BLaER1 treated with 17β-estradiol and CSF1 and Interleukin-3, amounts not matched to agents 10 nM and 100 nM (cell line): ENCODE measurements around the gene TMEM127.
"Not testable (repeated sequence)": the region's sequence is repeated elsewhere in the genome, so short reads cannot be mapped to it uniquely, and the experiment has no call there.

Experiments used
- H3K27ac ChIP-seq, 11 experiments: shearing (Covaris generic); formaldehyde crosslinking; 2 replicates each; pipeline ENCODE4 v1.8.1; 2022
- H3K27me3 ChIP-seq, 11 experiments: shearing (Covaris generic); formaldehyde crosslinking; 2 replicates each; pipeline ENCODE4 v1.8.1; 2022
- H3K36me3 ChIP-seq, 11 experiments: shearing (Covaris generic); formaldehyde crosslinking; 2 replicates each; pipeline ENCODE4 v1.8.1; 2022
- H3K4me1 ChIP-seq, 10 experiments: shearing (Covaris generic); formaldehyde crosslinking; 2 replicates each; pipeline ENCODE4 v1.8.1; 2022
- H3K4me2 ChIP-seq, 11 experiments: shearing (Covaris generic); formaldehyde crosslinking; 2 replicates each; pipeline ENCODE4 v1.8.1; 2022
- H3K4me3 ChIP-seq, 10 experiments: shearing (Covaris generic); formaldehyde crosslinking; 2 replicates each; pipeline ENCODE4 v1.8.1; 2022
- H3K9ac ChIP-seq, 11 experiments: shearing (Covaris generic); formaldehyde crosslinking; 2 replicates each; pipeline ENCODE4 v1.8.1; 2022
- H3K9me3 ChIP-seq, 11 experiments: shearing (Covaris generic); formaldehyde crosslinking; replicated peaks in 1 of 11; 2 replicates each; pipeline ENCODE4 v1.8.1; 2022
- H4K20me1 ChIP-seq, 11 experiments: shearing (Covaris generic); formaldehyde crosslinking; 2 replicates each; pipeline ENCODE4 v1.8.1; 2022
- Cebpa-rat ChIP-seq, 11 experiments: shearing (Covaris generic); IDR thresholded peaks; 2 replicates each; pipeline ENCODE4 v1.8.1; 2022

TMEM127 gene

GRCh38 chr2:96259497-96259921 is 6.3 kb downstream of the TMEM127 start:
- peak overlapping the region; percentile 7 to 75 (median 60); a peak in 20 of 22 replicates for H3K9ac ChIP-seq
- H3K4me2 ChIP-seq, result peak overlapping the region; percentile 32 to 95 (median 88)
- TF ChIP-seq Cebpa-rat (IDR thresholded peaks at IDR 0.05), result no peak

GRCh38 chr2:96258166-96259022 is 7.4 kb downstream of the TMEM127 start:
- Histone ChIP-seq H3K27me3 (no peaks in the 10 kb centered on the region), H3K9me3 (no peaks in the 10 kb centered on the region), H3K4me1 (peaks cover 60 to 95% (median 82%) of the 10 kb centered on the region in 10 experiments), H3K9ac (peak overlapping the region; percentile 10 to 77 (median 63); a peak in 17 of 22 replicates), H3K4me3 (peak overlapping the region in 5 of 10 experiments; percentile 9 to 41 (median 14); a peak in 7 of 20 replicates), H4K20me1 (peaks cover 5 to 96% (median 39%) of the 10 kb centered on the region in 11 experiments; a peak in 20 of 22 replicates), H3K27ac (peak overlapping the region in 9 of 11 experiments; percentile 67 to 90 (median 84); a peak in 18 of 22 replicates), H3K36me3 (peaks cover 64 to 83% (median 74%) of the 10 kb centered on the region in 11 experiments), H3K4me2 (peak overlapping the region; percentile 66 to 95 (median 88))
- no peak for TF ChIP-seq Cebpa-rat (IDR thresholded peaks at IDR 0.05)

More at GRCh38 chr2:96259497-96259921, 6.3 kb downstream of the TMEM127 start:
- Histone ChIP-seq H3K27me3 (no peaks in the 10 kb centered on the region), H3K9me3 (no peaks in the 10 kb centered on the region), H3K4me1 (peaks cover 72 to 100% (median 89%) of the 10 kb centered on the region in 10 experiments), H3K27ac (peak overlapping the region in 10 of 11 experiments; percentile 19 to 90 (median 76); a peak in 19 of 22 replicates), H3K36me3 (peaks cover 61 to 82% (median 74%) of the 10 kb centered on the region in 11 experiments), H4K20me1 (peaks cover 16 to 99% (median 47%) of the 10 kb centered on the region in 11 experiments; a peak in 20 of 22 replicates), H3K4me3 (peak overlapping the region in 2 of 10 experiments; percentile 34 to 39; a peak in 4 of 20 replicates)

- Histone ChIP-seq H3K36me3 (peaks cover 66 to 83% (median 74%) of the 10 kb centered on the region in 11 experiments), H3K4me2 (peak overlapping the region; percentile 66 to 95 (median 88)), H3K4me1 (peaks cover 60 to 88% (median 78%) of the 10 kb centered on the region in 10 experiments), H4K20me1 (peaks cover 0 to 89% (median 38%) of the 10 kb centered on the region in 11 experiments; a peak in 20 of 22 replicates), H3K4me3 (peak overlapping the region in 5 of 10 experiments; percentile 9 to 48 (median 22); a peak in 6 of 20 replicates), H3K27ac (peak overlapping the region in 9 of 11 experiments; percentile 67 to 90 (median 84); a peak in 18 of 22 replicates), H3K9ac (peak overlapping the region; percentile 10 to 77 (median 67); a peak in 18 of 22 replicates)
- H3K27me3 ChIP-seq, H3K9me3 ChIP-seq: not testable (repeated sequence)
Measured at GRCh38 chr2:96257744-96258143, 8.1 kb downstream of the TMEM127 start.

- H3K9ac ChIP-seq, result peak overlapping the region; percentile 41 to 77 (median 68)
- H3K4me3 ChIP-seq, result peak overlapping the region in 5 of 10 experiments; percentile 8 to 48 (median 38); a peak in 8 of 20 replicates
- peaks cover 60 to 88% (median 78%) of the 10 kb centered on the region in 10 experiments for H3K4me1 ChIP-seq
- H4K20me1 ChIP-seq, result peaks cover 0 to 78% (median 33%) of the 10 kb centered on the region in 11 experiments; a peak in 20 of 22 replicates
- peak overlapping the region; percentile 66 to 95 (median 88) for H3K4me2 ChIP-seq
- H3K27ac ChIP-seq, result peak overlapping the region; percentile 47 to 90 (median 80)
- TF ChIP-seq Cebpa-rat (IDR thresholded peaks at IDR 0.05), result no peak
- no peaks in the 10 kb centered on the region for H3K27me3 ChIP-seq
- no peaks in the 10 kb centered on the region for H3K9me3 ChIP-seq
- H3K36me3 ChIP-seq, result peaks cover 67 to 83% (median 74%) of the 10 kb centered on the region in 11 experiments
Measured at GRCh38 chr2:96256611-96257113, 9.1 kb downstream of the TMEM127 start.

- no peak for TF ChIP-seq Cebpa-rat (IDR thresholded peaks at IDR 0.05)
- Histone ChIP-seq H3K27ac (peak overlapping the region in 6 of 11 experiments; percentile 12 to 50 (median 33); a peak in 10 of 22 replicates), H3K4me3 (no peak overlapping the region), H3K4me2 (peak overlapping the region in 7 of 11 experiments; percentile 7 to 95 (median 88); a peak in 13 of 22 replicates), H4K20me1 (peaks cover 0 to 58% (median 14%) of the 10 kb centered on the region in 11 experiments; a peak in 13 of 22 replicates), H3K36me3 (peaks cover 75 to 87% (median 82%) of the 10 kb centered on the region in 11 experiments), H3K27me3 (no peaks in the 10 kb centered on the region), H3K9ac (peak overlapping the region in 8 of 11 experiments; percentile 6 to 46 (median 24); a peak in 8 of 22 replicates), H3K9me3 (no peaks in the 10 kb centered on the region), H3K4me1 (peaks cover 51 to 88% (median 72%) of the 10 kb centered on the region in 10 experiments)
Measured at GRCh38 chr2:96254571-96254970, 11.2 kb downstream of the TMEM127 start.

GRCh38 chr2:96253006-96253405 is 12.8 kb downstream of the TMEM127 start:
- H3K4me1 ChIP-seq, result peaks cover 36 to 81% (median 57%) of the 10 kb centered on the region in 10 experiments
- no peak overlapping the region for H3K4me2 ChIP-seq
- TF ChIP-seq Cebpa-rat (IDR thresholded peaks at IDR 0.05), result no peak
- H3K4me3 ChIP-seq, result no peak overlapping the region
- H3K9ac ChIP-seq, result peak overlapping the region in 2 of 11 experiments; percentile 1 to 26; a peak in 1 of 22 replicates
- H3K27ac ChIP-seq, result no peak overlapping the region
- peaks cover 66 to 75% (median 69%) of the 10 kb centered on the region in 11 experiments for H3K36me3 ChIP-seq
- H3K9me3 ChIP-seq, result no peaks in the 10 kb centered on the region
- peaks cover 0 to 42% (median 7%) of the 10 kb centered on the region in 11 experiments; a peak in 9 of 22 replicates for H4K20me1 ChIP-seq
- H3K27me3 ChIP-seq, result no peaks in the 10 kb centered on the region

- Histone ChIP-seq H3K9me3 (no peaks in the 10 kb centered on the region), H4K20me1 (peaks cover 0 to 37% (median 5%) of the 10 kb centered on the region in 11 experiments; a peak in 8 of 22 replicates), H3K4me2 (0 out of 22 replicates have a peak overlapping the region, but pooled peaks of 2 of the 11 experiments have one; percentile 18 to 58), H3K9ac (peak overlapping the region in 2 of 11 experiments; percentile 1 to 12; a peak in 1 of 22 replicates), H3K27me3 (no peaks in the 10 kb centered on the region), H3K4me1 (peaks cover 31 to 81% (median 55%) of the 10 kb centered on the region in 10 experiments), H3K4me3 (no peak overlapping the region), H3K36me3 (peaks cover 66 to 74% (median 69%) of the 10 kb centered on the region in 11 experiments), H3K27ac (no peak overlapping the region)
- TF ChIP-seq Cebpa-rat (IDR thresholded peaks at IDR 0.05), result no peak
Measured at GRCh38 chr2:96252526-96252925, 13.3 kb downstream of the TMEM127 start.

- peak overlapping the region in 1 of 11 experiments; percentile 37; a peak in 3 of 22 replicates for H3K27ac ChIP-seq
- TF ChIP-seq Cebpa-rat (IDR thresholded peaks at IDR 0.05), result no peak
- peaks cover 0 to 31% (median 0%) of the 10 kb centered on the region in 11 experiments; a peak in 7 of 22 replicates for H4K20me1 ChIP-seq
- no peaks in the 10 kb centered on the region for H3K27me3 ChIP-seq
- H3K9me3 ChIP-seq, result no peaks in the 10 kb centered on the region
- H3K9ac ChIP-seq, result peak overlapping the region in 4 of 11 experiments; percentile 13 to 34 (median 31); a peak in 3 of 22 replicates
- H3K4me1 ChIP-seq, result peaks cover 30 to 81% (median 55%) of the 10 kb centered on the region in 10 experiments
- H3K4me2 ChIP-seq, result peak overlapping the region in 5 of 11 experiments; percentile 49 to 58 (median 52); a peak in 9 of 22 replicates
- H3K4me3 ChIP-seq, result no peak overlapping the region
- H3K36me3 ChIP-seq, result peaks cover 66 to 74% (median 69%) of the 10 kb centered on the region in 11 experiments
Measured at GRCh38 chr2:96251721-96252292, 14.0 kb downstream of the TMEM127 start.
